ENCODE data around the gene IL36B. TPM values are rescaled to one million over a fixed set of nuclear protein-coding genes. Genes with fewer than 3 reads are reported as not detected.

Gene IL36B
- total RNA-seq, 1 donor from 2014 or later: not detected

- no peaks in the 10 kb centered on the region for H3K36me3 Mint-ChIP-seq (ENCODE audit: unreplicated experiment)
Observed at GRCh38 chr2:113061896-113062770, 9.5 kb upstream of the IL36B start.

GRCh38 chr2:113061241-113061640 is 8.6 kb upstream of the IL36B start:
- peaks cover 3% of the 10 kb centered on the region for H3K9me3 Mint-ChIP-seq (ENCODE audit: unreplicated experiment)
- no peaks in the 10 kb centered on the region for H3K4me1 Mint-ChIP-seq (ENCODE audit: unreplicated experiment)
- peak; percentile 42 for DNase-seq (ENCODE audit: extremely low spot score, unreplicated experiment)
- TF ChIP-seq, protein P1, sequence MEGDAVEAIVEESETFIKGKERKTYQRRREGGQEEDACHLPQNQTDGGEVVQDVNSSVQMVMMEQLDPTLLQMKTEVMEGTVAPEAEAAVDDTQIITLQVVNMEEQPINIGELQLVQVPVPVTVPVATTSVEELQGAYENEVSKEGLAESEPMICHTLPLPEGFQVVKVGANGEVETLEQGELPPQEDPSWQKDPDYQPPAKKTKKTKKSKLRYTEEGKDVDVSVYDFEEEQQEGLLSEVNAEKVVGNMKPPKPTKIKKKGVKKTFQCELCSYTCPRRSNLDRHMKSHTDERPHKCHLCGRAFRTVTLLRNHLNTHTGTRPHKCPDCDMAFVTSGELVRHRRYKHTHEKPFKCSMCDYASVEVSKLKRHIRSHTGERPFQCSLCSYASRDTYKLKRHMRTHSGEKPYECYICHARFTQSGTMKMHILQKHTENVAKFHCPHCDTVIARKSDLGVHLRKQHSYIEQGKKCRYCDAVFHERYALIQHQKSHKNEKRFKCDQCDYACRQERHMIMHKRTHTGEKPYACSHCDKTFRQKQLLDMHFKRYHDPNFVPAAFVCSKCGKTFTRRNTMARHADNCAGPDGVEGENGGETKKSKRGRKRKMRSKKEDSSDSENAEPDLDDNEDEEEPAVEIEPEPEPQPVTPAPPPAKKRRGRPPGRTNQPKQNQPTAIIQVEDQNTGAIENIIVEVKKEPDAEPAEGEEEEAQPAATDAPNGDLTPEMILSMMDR (IDR thresholded peaks at IDR 0.05): no peak
- no peaks in the 10 kb centered on the region for H3K36me3 Mint-ChIP-seq (ENCODE audit: unreplicated experiment)
- no peak overlapping the region for H3K27ac Mint-ChIP-seq (ENCODE audit: unreplicated experiment)
- H3K4me3 Mint-ChIP-seq (ENCODE audit: unreplicated experiment): no peak overlapping the region
- peaks cover 30% of the 10 kb centered on the region for H3K27me3 Mint-ChIP-seq (ENCODE audit: unreplicated experiment)

More at GRCh38 chr2:113061896-113062770, 9.5 kb upstream of the IL36B start:
- Mint-ChIP-seq H3K4me1 (ENCODE audit: unreplicated experiment) (no peaks in the 10 kb centered on the region), H3K27ac (ENCODE audit: unreplicated experiment) (no peak overlapping the region), H3K9me3 (ENCODE audit: unreplicated experiment) (peaks cover 3% of the 10 kb centered on the region), H3K4me3 (ENCODE audit: unreplicated experiment) (no peak overlapping the region), H3K27me3 (ENCODE audit: unreplicated experiment) (peaks cover 34% of the 10 kb centered on the region)
- TF ChIP-seq, protein P1 (IDR thresholded peaks at IDR 0.05): no peak
- peak; percentile 69 for DNase-seq (ENCODE audit: extremely low spot score, unreplicated experiment)

DNA sequence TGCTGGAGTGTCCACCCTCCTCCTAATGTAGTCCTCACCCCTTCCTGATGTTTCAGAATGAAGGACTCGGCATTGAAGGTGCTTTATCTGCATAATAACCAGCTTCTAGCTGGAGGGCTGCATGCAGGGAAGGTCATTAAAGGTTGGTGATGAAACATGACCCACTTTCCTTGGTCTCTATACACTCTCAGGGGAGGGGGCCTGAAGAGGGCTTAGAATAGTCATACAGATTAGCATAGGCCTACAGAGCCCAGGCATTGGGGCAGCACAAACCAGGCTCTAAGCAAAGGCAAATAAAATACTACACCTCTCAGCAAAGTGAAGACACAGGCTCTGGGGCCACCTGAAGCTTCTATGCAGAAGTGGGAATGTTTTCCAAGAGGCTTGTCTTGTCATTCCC is 8.1 kb upstream of the IL36B start:
- no peak overlapping the region for H3K27ac Mint-ChIP-seq (ENCODE audit: unreplicated experiment)
- no peaks in the 10 kb centered on the region for H3K4me1 Mint-ChIP-seq (ENCODE audit: unreplicated experiment)
- TF ChIP-seq, protein P1 (IDR thresholded peaks at IDR 0.05): no peak
- H3K4me3 Mint-ChIP-seq (ENCODE audit: unreplicated experiment): no peak overlapping the region
- peak; percentile 51 for DNase-seq (ENCODE audit: extremely low spot score, unreplicated experiment)
- peaks cover 3% of the 10 kb centered on the region for H3K9me3 Mint-ChIP-seq (ENCODE audit: unreplicated experiment)
- peaks cover 34% of the 10 kb centered on the region for H3K27me3 Mint-ChIP-seq (ENCODE audit: unreplicated experiment)
- no peaks in the 10 kb centered on the region for H3K36me3 Mint-ChIP-seq (ENCODE audit: unreplicated experiment)

DNA sequence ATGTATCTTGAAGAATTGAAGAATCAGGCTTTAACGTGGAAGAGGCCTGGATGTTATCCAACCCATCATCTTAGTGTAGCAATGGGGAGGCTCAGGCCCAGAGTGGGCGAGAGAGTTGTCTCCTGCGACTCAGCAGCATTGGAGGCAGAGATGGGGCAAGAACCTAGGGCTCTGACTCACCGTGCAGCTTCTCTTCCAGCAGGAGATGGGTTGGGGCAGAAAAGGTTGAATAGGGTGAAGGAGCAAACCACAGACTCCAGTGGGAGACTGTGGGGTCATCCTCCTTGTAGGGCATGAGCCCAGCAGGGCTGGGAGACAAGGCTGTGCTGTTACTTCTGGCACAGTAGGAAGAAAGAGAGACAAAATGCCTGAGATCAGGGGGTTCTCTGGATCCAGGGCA is 7.7 kb upstream of the IL36B start:
- no peaks in the 10 kb centered on the region for H3K36me3 Mint-ChIP-seq (ENCODE audit: unreplicated experiment)
- peaks cover 5% of the 10 kb centered on the region for H3K9me3 Mint-ChIP-seq (ENCODE audit: unreplicated experiment)
- no peak overlapping the region for H3K4me3 Mint-ChIP-seq (ENCODE audit: unreplicated experiment)
- TF ChIP-seq, protein P1 (IDR thresholded peaks at IDR 0.05): no peak
- H3K27ac Mint-ChIP-seq (ENCODE audit: unreplicated experiment): no peak overlapping the region
- H3K4me1 Mint-ChIP-seq (ENCODE audit: unreplicated experiment): no peaks in the 10 kb centered on the region
- DNase-seq (ENCODE audit: extremely low spot score, unreplicated experiment): no peak
- peaks cover 36% of the 10 kb centered on the region for H3K27me3 Mint-ChIP-seq (ENCODE audit: unreplicated experiment)
